CD4-positive, alpha-beta T cell (primary cell): ENCODE results near the gene TRIM47. TPM values are rescaled to one million over a fixed set of nuclear protein-coding genes. Genes with fewer than 3 reads are reported as not detected.
A peak's percentile ranks its signal among the peaks of the same experiment; 100 is the strongest.

Source experiments
- ATAC-seq: fragments of 200-7000 bp; cut with Tn5 transposase; one replicate; pipeline ENCODE4 v1.10.0; 2022; ENCODE audit warnings: mild to moderate bottlenecking; ENCODE audit not compliant: poor library complexity
- CTCF ChIA-PET: fragments of 350-600 bp; sonication (Branson Sonifier 250); formaldehyde crosslinking; loops from one replicate; lab custom pipeline; 2021; ENCODE audit warnings: antibody characterized with exemption, inconsistent platforms; lab: Charles Lee
- POLR2A ChIA-PET: fragments of 350-600 bp; sonication (Branson Sonifier 250); formaldehyde crosslinking; loops from one replicate; lab custom pipeline; 2021; ENCODE audit warnings: antibody characterized with exemption, inconsistent platforms; lab: Charles Lee
- DNase-seq, 14 experiments: peaks; one replicate each; pipeline ENCODE4 v3.0.0-alpha.2; 2013 to 2020; ENCODE audit warnings: mixed read lengths in 2 of 14
- H3K27ac ChIP-seq, 2 donors: one replicate each; pipeline versions ENCODE4 v1.5.1 to v1.7.0; 2013; ENCODE audit warnings: low read length in 2 of 2, low read depth in 1 of 2, mild to moderate bottlenecking in 1 of 2
- H3K27me3 ChIP-seq, 2 experiments: 1 replicate in 1 of 2; 2 replicates in 1 of 2; pipeline versions ENCODE4 v1.6.1 to v1.7.0; 2013; ENCODE audit warnings: low read length in 2 of 2, control low read depth in 1 of 2, mild to moderate bottlenecking in 1 of 2, moderate library complexity in 1 of 2; ENCODE audit not compliant: insufficient read depth in 2 of 2, control insufficient read depth in 1 of 2
- H3K36me3 ChIP-seq: one replicate; pipeline ENCODE4 v1.6.1; 2013; ENCODE audit warnings: low read length, control low read depth; ENCODE audit not compliant: insufficient read depth
- H3K4me1 ChIP-seq: one replicate; pipeline ENCODE4 v1.6.1; 2013; ENCODE audit warnings: low read length, control low read depth; ENCODE audit not compliant: insufficient read depth
- H3K4me3 ChIP-seq: one replicate; pipeline ENCODE4 v1.5.1; 2013; ENCODE audit warnings: mild to moderate bottlenecking, low read length, moderate library complexity
- H3K9me3 ChIP-seq, 2 experiments: 1 replicate in 1 of 2; 2 replicates in 1 of 2; pipeline versions ENCODE4 v1.6.1 to v1.7.0; 2013; ENCODE audit warnings: low read length in 2 of 2, mild to moderate bottlenecking in 2 of 2, control low read depth in 1 of 2, moderate library complexity in 1 of 2; ENCODE audit not compliant: control insufficient read depth in 1 of 2, insufficient read depth in 1 of 2
- H3K27ac Mint-ChIP-seq: one replicate; pipeline ENCODE4 v1.8.0; 2020; ENCODE audit warnings: mixed read lengths
- H3K27me3 Mint-ChIP-seq: one replicate; pipeline ENCODE4 v1.8.0; 2021; ENCODE audit warnings: mixed read lengths
- H3K36me3 Mint-ChIP-seq: one replicate; pipeline ENCODE4 v1.8.0; 2021; ENCODE audit warnings: low read depth, mixed read lengths
- H3K4me1 Mint-ChIP-seq: one replicate; pipeline ENCODE4 v1.8.0; 2021; ENCODE audit warnings: low read depth, mixed read lengths
- H3K4me3 Mint-ChIP-seq: one replicate; pipeline ENCODE4 v1.8.0; 2020; ENCODE audit warnings: mild to moderate bottlenecking, mixed read lengths
- H3K9me3 Mint-ChIP-seq: one replicate; pipeline ENCODE4 v1.8.0; 2020; ENCODE audit warnings: mixed read lengths
- intact Hi-C, 2 experiments: fragments of 100-400 bp; cut with DNase I in 1 of 2; cut with micrococcal nuclease in 1 of 2; formaldehyde crosslinking; loops; one replicate each; pipeline versions ENCODE4 v1.15.1 to v1.9.0; 2023 to 2025; cut with DNase I, micrococcal nuclease
- polyA plus RNA-seq, 2 donors: library from polyadenylated mRNA; unstranded; fragments of 120-200 nt; gene quantifications; one replicate each; pipeline ENCODE4 v1.2.1, GENCODE V29; 2013
- total RNA-seq, 174 experiments: library from RNA in 2 of 174; stranded (reverse) in 2 of 174; gene quantifications; one replicate each; pipeline ENCODE4 v1.2.3 and lab custom pipeline; 2021 to 2026
- TF ChIP-seq, protein P1 (sequence below): fragments of 200-600 bp; IDR thresholded peaks from one replicate; pipeline ENCODE4 v1.8.0; 2022; ENCODE audit warnings: antibody characterized with exemption, mild to moderate bottlenecking

TRIM47 gene, protein sequence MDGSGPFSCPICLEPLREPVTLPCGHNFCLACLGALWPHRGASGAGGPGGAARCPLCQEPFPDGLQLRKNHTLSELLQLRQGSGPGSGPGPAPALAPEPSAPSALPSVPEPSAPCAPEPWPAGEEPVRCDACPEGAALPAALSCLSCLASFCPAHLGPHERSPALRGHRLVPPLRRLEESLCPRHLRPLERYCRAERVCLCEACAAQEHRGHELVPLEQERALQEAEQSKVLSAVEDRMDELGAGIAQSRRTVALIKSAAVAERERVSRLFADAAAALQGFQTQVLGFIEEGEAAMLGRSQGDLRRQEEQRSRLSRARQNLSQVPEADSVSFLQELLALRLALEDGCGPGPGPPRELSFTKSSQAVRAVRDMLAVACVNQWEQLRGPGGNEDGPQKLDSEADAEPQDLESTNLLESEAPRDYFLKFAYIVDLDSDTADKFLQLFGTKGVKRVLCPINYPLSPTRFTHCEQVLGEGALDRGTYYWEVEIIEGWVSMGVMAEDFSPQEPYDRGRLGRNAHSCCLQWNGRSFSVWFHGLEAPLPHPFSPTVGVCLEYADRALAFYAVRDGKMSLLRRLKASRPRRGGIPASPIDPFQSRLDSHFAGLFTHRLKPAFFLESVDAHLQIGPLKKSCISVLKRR
- total RNA-seq, result 1 to 10 TPM; 2.3 to 2.8 TPM
- 5.6 TPM for polyA plus RNA-seq (2013, experiment 1 of 2)
- 8.4 TPM for polyA plus RNA-seq (2013, experiment 2 of 2)
- 1.1 to 23.5 (median 8.0) reads per million in 172 experiments for total RNA-seq (lab: John Stamatoyannopoulos, UW)

DNA sequence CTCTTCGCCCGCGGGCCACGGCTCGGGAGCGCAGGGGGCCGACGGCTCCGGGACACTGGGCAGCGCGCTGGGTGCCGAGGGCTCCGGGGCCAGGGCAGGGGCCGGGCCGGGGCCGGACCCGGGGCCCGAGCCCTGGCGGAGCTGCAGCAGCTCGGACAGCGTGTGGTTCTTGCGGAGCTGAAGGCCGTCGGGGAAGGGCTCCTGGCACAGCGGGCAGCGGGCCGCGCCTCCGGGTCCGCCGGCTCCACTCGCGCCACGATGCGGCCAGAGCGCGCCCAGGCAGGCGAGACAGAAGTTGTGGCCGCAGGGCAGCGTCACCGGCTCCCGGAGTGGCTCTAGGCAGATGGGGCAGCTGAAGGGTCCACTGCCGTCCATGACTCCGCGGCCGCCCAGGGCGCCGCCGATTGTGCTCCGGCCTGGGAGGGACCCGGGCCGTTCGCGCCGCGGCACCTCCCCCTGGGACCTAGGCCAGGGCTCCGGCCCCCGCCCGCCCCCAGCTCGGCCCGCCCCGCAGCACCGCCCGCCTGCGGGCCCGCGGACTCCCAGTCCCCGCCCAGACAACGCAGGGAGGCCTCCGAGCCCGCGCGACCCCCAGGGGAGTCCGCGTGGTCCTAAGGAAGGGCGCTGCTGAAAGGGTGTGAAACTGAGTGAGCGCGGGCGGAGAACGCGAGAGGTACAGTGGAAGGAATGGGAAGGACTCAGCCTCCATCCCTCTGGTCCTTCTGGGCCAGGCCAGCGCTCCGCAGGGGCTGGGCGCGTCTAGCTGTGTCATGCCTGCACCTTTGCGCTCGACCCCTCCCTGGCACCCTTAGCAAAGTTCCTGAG, at the start of gene TRIM47:
TSS of gene TRIM47 (minus strand) at position 408 of the 825 bp plus-strand sequence. CDS start at position 375, 33 bp downstream.
- H3K36me3 Mint-ChIP-seq, result peaks cover 5% of the 10 kb centered on the region
- Histone ChIP-seq H3K9me3 (no peaks in the 10 kb centered on the region), H3K27me3 (no peaks in the 10 kb centered on the region), H3K36me3 (peaks cover 6% of the 10 kb centered on the region), H3K4me3 (peak within 1 kb of the TSS; percentile 60), H3K27ac (peak within 1 kb of the TSS; percentile 15 to 66), H3K4me1 (peaks cover 58% of the 10 kb centered on the region)
- H3K9me3 Mint-ChIP-seq, result no peaks in the 10 kb centered on the region
- peak within 1 kb of the TSS; percentile 91 for H3K27ac Mint-ChIP-seq
- H3K4me3 Mint-ChIP-seq, result peak within 1 kb of the TSS; percentile 91
- POLR2A ChIA-PET, result interaction anchor here (0.6 to 10.9 kb wide), 16 partner anchors 14 to 606 kb away, joined by 3 to 230 read pairs (median 4); partner anchors contain the start of genes MRPL38, TRIM65, UNK and WBP2
- H3K27me3 Mint-ChIP-seq, result no peaks in the 10 kb centered on the region
- peaks cover 45% of the 10 kb centered on the region for H3K4me1 Mint-ChIP-seq
- intact Hi-C loops, result loop anchor here (1.0 to 5.0 kb wide), 2 partner anchors 18 to 36 kb away; partner anchors contain the start of genes TRIM65 (in 1 of the 2) and UNC13D (in 1 of the 2)
- peak in 2 of 14 experiments; percentile 41 to 51 for DNase-seq
- no peak for ATAC-seq
- TF ChIP-seq, protein P1, sequence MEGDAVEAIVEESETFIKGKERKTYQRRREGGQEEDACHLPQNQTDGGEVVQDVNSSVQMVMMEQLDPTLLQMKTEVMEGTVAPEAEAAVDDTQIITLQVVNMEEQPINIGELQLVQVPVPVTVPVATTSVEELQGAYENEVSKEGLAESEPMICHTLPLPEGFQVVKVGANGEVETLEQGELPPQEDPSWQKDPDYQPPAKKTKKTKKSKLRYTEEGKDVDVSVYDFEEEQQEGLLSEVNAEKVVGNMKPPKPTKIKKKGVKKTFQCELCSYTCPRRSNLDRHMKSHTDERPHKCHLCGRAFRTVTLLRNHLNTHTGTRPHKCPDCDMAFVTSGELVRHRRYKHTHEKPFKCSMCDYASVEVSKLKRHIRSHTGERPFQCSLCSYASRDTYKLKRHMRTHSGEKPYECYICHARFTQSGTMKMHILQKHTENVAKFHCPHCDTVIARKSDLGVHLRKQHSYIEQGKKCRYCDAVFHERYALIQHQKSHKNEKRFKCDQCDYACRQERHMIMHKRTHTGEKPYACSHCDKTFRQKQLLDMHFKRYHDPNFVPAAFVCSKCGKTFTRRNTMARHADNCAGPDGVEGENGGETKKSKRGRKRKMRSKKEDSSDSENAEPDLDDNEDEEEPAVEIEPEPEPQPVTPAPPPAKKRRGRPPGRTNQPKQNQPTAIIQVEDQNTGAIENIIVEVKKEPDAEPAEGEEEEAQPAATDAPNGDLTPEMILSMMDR, result no peak
- CTCF ChIA-PET, result interaction anchor here (0.9 to 4.8 kb wide), 13 partner anchors 11 to 125 kb away, joined by 3 to 50 read pairs (median 6); partner anchors contain the start of genes GALK1, TRIM65 and WBP2

DNA sequence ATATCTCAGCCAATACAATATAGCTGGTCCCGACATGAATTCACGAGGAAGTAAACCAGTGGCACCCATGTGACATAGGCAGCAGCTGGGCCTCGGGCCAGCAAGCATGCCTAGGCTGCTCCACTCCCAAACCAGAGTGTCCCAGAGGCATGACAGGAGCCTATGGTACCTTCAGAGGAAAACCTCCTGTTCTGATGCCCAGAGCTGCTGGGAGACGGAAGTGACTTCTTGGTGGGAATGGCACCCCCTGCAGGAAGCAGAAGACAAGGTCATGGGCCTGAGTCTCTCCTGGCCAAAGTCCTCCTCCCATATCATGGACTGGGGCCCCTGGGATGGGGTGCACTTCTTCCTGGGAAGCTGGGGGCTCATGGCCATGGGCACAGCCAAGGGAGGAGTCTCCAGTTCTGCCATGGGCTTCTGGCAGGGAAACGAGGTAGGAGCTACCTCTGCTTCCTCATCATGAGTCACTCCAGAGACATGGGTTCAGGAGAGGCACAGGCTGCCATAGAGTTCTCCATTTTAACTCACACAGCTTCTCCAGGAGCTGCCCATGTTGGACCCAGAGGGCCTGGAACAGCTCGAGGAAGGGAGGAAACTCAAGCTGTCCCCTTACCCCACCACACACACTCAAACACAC, 49.0 kb upstream of the TRIM47 start:
- no peaks in the 10 kb centered on the region for H3K4me1 ChIP-seq
- H3K27me3 ChIP-seq, result no peaks in the 10 kb centered on the region
- Mint-ChIP-seq H3K4me1 (no peaks in the 10 kb centered on the region), H3K9me3 (no peaks in the 10 kb centered on the region), H3K36me3 (peaks cover 4% of the 10 kb centered on the region), H3K4me3 (no peak overlapping the region), H3K27ac (no peak overlapping the region), H3K27me3 (no peaks in the 10 kb centered on the region)
- H3K4me3 ChIP-seq, result no peak overlapping the region
- ChIA-PET POLR2A (no interaction called here), CTCF (no interaction called here)
- TF ChIP-seq, protein P1, result peak; percentile 22
- no peaks in the 10 kb centered on the region for H3K9me3 ChIP-seq
- no peak overlapping the region for H3K27ac ChIP-seq
- ATAC-seq (no peak), DNase-seq (peak in 1 of 14 experiments; percentile 29)
- H3K36me3 ChIP-seq, result peaks cover 6% of the 10 kb centered on the region
- intact Hi-C loops, result loop anchor here in 1 of 2 experiments (5.0 kb wide), 2 partner anchors 35 to 65 kb away; no protein-coding TSS in a partner anchor
